Measurements from ENCODE around the gene TMEM8B.

DNA sequence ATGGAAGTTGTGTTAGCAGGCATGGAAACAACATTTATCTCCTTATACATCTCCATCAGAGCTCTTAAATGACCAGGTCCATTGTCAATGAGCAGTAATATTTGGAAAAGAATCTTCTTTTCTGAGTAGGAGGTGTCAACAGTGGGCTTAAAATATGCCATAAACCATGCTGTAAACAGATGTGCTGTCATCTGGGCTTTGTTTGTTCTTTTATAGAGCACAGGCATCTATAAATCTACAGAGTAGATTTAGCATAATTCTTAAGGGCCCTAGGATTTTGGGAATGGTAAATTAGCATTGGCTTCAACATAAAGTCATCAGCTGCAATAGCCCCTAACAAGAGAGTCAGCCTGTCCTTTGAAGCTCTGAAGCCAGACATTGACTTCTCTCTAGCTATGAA lies 69.3 kb downstream of the TMEM8B start:
- TF ChIP-seq POLR2A (IDR thresholded peaks at IDR 0.05) = no peak
- TF ChIP-seq, protein P1, sequence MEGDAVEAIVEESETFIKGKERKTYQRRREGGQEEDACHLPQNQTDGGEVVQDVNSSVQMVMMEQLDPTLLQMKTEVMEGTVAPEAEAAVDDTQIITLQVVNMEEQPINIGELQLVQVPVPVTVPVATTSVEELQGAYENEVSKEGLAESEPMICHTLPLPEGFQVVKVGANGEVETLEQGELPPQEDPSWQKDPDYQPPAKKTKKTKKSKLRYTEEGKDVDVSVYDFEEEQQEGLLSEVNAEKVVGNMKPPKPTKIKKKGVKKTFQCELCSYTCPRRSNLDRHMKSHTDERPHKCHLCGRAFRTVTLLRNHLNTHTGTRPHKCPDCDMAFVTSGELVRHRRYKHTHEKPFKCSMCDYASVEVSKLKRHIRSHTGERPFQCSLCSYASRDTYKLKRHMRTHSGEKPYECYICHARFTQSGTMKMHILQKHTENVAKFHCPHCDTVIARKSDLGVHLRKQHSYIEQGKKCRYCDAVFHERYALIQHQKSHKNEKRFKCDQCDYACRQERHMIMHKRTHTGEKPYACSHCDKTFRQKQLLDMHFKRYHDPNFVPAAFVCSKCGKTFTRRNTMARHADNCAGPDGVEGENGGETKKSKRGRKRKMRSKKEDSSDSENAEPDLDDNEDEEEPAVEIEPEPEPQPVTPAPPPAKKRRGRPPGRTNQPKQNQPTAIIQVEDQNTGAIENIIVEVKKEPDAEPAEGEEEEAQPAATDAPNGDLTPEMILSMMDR (IDR thresholded peaks at IDR 0.05) = no peak

All from sigmoid colon (tissue), 3 donors.